ENCODE results near the gene BMP6.

DNA sequence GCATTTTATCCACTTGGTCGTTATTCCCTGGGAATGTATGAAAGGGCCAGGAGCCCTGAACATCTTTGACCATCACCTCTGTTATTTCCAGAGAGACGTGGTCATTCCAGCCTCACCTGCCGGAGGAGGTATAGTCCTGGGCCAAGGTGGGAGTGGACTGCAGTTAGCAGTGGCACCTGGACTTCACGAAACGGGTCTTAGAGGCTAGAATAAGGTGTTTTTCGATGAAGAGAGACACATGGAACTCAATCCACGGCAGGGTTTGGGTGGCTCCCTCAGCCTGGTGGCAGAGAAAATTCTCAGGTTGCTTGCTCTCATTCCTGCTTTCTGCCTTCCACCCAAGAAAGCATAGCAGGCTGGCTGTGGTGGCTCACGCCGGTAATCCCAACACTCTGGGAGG is 48.0 kb downstream of the BMP6 start:
- TF ChIP-seq POLR2A (IDR thresholded peaks at IDR 0.05) (no peak), POLR2AphosphoS5 (IDR thresholded peaks at IDR 0.05) (no peak), EP300 (IDR thresholded peaks at IDR 0.05) (no peak)
- TF ChIP-seq, protein P1, sequence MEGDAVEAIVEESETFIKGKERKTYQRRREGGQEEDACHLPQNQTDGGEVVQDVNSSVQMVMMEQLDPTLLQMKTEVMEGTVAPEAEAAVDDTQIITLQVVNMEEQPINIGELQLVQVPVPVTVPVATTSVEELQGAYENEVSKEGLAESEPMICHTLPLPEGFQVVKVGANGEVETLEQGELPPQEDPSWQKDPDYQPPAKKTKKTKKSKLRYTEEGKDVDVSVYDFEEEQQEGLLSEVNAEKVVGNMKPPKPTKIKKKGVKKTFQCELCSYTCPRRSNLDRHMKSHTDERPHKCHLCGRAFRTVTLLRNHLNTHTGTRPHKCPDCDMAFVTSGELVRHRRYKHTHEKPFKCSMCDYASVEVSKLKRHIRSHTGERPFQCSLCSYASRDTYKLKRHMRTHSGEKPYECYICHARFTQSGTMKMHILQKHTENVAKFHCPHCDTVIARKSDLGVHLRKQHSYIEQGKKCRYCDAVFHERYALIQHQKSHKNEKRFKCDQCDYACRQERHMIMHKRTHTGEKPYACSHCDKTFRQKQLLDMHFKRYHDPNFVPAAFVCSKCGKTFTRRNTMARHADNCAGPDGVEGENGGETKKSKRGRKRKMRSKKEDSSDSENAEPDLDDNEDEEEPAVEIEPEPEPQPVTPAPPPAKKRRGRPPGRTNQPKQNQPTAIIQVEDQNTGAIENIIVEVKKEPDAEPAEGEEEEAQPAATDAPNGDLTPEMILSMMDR (IDR thresholded peaks at IDR 0.05) = no peak
